Activated gamma-delta T cell treated with Interleukin-2 at 50 U/mL for 16 hours (primary cell): Measurements from ENCODE around the gene ANKMY1.
"Not testable (repeated sequence)": the region's sequence is repeated elsewhere in the genome, so short reads cannot be mapped to it uniquely, and the experiment has no call there.

Source experiments
- DNase-seq: peaks from one replicate; pipeline ENCODE4 v3.0.0-alpha.2; 2020

The ANKMY1 gene

GRCh38 chr2:240567137-240567871 is 9.5 kb upstream of the ANKMY1 start:
- DNase-seq = peak; percentile 31

GRCh38 chr2:240566203-240567136 is 8.7 kb upstream of the ANKMY1 start:
- DNase-seq = peak; percentile 95

GRCh38 chr2:240565333-240566202 is 7.8 kb upstream of the ANKMY1 start:
- peak; percentile 92 for DNase-seq

- DNase-seq = peak; percentile 6
Measured at GRCh38 chr2:240564561-240565332, 7.0 kb upstream of the ANKMY1 start.

- DNase-seq = no peak
Measured at GRCh38 chr2:240563951-240564560, 6.3 kb upstream of the ANKMY1 start.

- not testable (repeated sequence) for DNase-seq
Measured at GRCh38 chr2:240563231-240563630, 5.4 kb upstream of the ANKMY1 start.

GRCh38 chr2:240561325-240561971 is 3.7 kb upstream of the ANKMY1 start:
- DNase-seq = no peak

- DNase-seq = peak; percentile 100
Measured at GRCh38 chr2:240560480-240561324, 2.9 kb upstream of the ANKMY1 start.

GRCh38 chr2:240560084-240560479 is 2.3 kb upstream of the ANKMY1 start, which contains the start of gene DUSP28:
DUSP28 (plus strand) TSS chr2:240560357; CDS start chr2:240560685, 328 bp downstream.
- DNase-seq = peak; percentile 87

GRCh38 chr2:240559286-240559685 is 1.5 kb upstream of the ANKMY1 start:
- no peak for DNase-seq

GRCh38 chr2:240558236-240558761 is 511 bp upstream of the ANKMY1 start:
- no peak for DNase-seq

GRCh38 chr2:240557101-240557751 is 562 bp downstream of the ANKMY1 start:
- DNase-seq = no peak

GRCh38 chr2:240556553-240557100 is 1.2 kb downstream of the ANKMY1 start:
- peak; percentile 68 for DNase-seq

GRCh38 chr2:240555541-240556250 is 2.1 kb downstream of the ANKMY1 start:
- DNase-seq = no peak

- DNase-seq = no peak
Measured at GRCh38 chr2:240554767-240555493, 2.9 kb downstream of the ANKMY1 start.

- DNase-seq = no peak
Measured at GRCh38 chr2:240553956-240554480, 3.8 kb downstream of the ANKMY1 start.

- DNase-seq = no peak
Measured at GRCh38 chr2:240551811-240552210, 6.0 kb downstream of the ANKMY1 start.
